Measurements from ENCODE around the gene PTPRB.

Gene PTPRB

GRCh38 chr12:70467476-70467875 is 169.8 kb downstream of the PTPRB start:
- H3K4me3 ChIP-seq (ENCODE audit: low read depth, low read length), result no peak overlapping the region

- no peak overlapping the region for H3K4me3 ChIP-seq (ENCODE audit: low read depth, low read length)
These were observed 170.5 kb downstream of the PTPRB start for GRCh38 chr12:70466753-70467152.

Measured in iPS-11a (cell line).